K562 (cell line): ENCODE data around the gene TUBA4B. TPM values are rescaled to one million over a fixed set of nuclear protein-coding genes. Genes with fewer than 3 reads are reported as not detected.

Experiments
- HINFP ChIP-seq: fragments of 450-650 bp; conservative IDR thresholded peaks from 2 replicates; pipeline ENCODE4 v1.6.1; 2016; ENCODE audit warnings: missing genetic modification characterization, low read depth, mild to moderate bottlenecking, control low read depth, missing compliant biosample characterization
- NBN ChIP-seq: fragments of 450-650 bp; IDR thresholded peaks from 2 replicates; pipeline ENCODE4 v1.6.1; 2016; ENCODE audit warnings: low read depth, mild to moderate bottlenecking
- REST ChIP-seq, 2 experiments: fragments of 450-650 bp; formaldehyde crosslinking in 1 of 2; IDR thresholded peaks; 2 replicates each; pipeline versions ENCODE4 v1.4.0 to v1.6.1; 2014 to 2020; ENCODE audit warnings: mild to moderate bottlenecking in 2 of 2, borderline replicate concordance in 1 of 2, low read depth in 1 of 2
- SETDB1 ChIP-seq: IDR thresholded peaks from one replicate; pipeline ENCODE4 v1.6.1; 2012; ENCODE audit warnings: low read length, control low read depth, inconsistent platforms
- polyA plus RNA-seq, 8 experiments: library from polyadenylated mRNA; depleted of rRNA in 4 of 8; stranded (reverse) in 5 of 8; unstranded in 3 of 8; fragments of >200 nt; fragmentation: Nextera tagmentation in 2 of 8; fragmentation: Illumina TruSeq in 1 of 8; extraction: Ambion mirVana in 2 of 8; extraction: Trizol in 1 of 8; gene quantifications; 2 replicates each; pipeline versions ENCODE4 v1.2.1 to v1.2.3, GENCODE V29; 2011 to 2014; ENCODE audit warnings: inconsistent platforms in 1 of 8, missing spikeins in 1 of 8
- total RNA-seq, 7 experiments: library from RNA; depleted of rRNA in 6 of 7; stranded (reverse); fragments of >200 nt in 6 of 7; fragmentation: Illumina TruSeq in 2 of 7; extraction: Trizol in 2 of 7; gene quantifications; 2 replicates each; pipeline versions ENCODE4 v1.2.1 to v1.2.3, GENCODE V29; 2011 to 2021; ENCODE audit warnings: low replicate concordance in 1 of 7
- TF ChIP-seq, protein P1 (sequence below): fragments of 200-600 bp; sonication (generic); IDR thresholded peaks from one replicate; pipeline ENCODE4 v1.6.1; 2012; ENCODE audit warnings: mild to moderate bottlenecking, low read depth, low read length, inconsistent platforms

The TUBA4B gene
- total and polyA plus RNA-seq, 9 of the 15 experiments (the other 6 are each of a cell fraction or from before 2014, with no cell fraction given): 0.04 TPM; not detected in 8

- TF ChIP-seq, protein P1, sequence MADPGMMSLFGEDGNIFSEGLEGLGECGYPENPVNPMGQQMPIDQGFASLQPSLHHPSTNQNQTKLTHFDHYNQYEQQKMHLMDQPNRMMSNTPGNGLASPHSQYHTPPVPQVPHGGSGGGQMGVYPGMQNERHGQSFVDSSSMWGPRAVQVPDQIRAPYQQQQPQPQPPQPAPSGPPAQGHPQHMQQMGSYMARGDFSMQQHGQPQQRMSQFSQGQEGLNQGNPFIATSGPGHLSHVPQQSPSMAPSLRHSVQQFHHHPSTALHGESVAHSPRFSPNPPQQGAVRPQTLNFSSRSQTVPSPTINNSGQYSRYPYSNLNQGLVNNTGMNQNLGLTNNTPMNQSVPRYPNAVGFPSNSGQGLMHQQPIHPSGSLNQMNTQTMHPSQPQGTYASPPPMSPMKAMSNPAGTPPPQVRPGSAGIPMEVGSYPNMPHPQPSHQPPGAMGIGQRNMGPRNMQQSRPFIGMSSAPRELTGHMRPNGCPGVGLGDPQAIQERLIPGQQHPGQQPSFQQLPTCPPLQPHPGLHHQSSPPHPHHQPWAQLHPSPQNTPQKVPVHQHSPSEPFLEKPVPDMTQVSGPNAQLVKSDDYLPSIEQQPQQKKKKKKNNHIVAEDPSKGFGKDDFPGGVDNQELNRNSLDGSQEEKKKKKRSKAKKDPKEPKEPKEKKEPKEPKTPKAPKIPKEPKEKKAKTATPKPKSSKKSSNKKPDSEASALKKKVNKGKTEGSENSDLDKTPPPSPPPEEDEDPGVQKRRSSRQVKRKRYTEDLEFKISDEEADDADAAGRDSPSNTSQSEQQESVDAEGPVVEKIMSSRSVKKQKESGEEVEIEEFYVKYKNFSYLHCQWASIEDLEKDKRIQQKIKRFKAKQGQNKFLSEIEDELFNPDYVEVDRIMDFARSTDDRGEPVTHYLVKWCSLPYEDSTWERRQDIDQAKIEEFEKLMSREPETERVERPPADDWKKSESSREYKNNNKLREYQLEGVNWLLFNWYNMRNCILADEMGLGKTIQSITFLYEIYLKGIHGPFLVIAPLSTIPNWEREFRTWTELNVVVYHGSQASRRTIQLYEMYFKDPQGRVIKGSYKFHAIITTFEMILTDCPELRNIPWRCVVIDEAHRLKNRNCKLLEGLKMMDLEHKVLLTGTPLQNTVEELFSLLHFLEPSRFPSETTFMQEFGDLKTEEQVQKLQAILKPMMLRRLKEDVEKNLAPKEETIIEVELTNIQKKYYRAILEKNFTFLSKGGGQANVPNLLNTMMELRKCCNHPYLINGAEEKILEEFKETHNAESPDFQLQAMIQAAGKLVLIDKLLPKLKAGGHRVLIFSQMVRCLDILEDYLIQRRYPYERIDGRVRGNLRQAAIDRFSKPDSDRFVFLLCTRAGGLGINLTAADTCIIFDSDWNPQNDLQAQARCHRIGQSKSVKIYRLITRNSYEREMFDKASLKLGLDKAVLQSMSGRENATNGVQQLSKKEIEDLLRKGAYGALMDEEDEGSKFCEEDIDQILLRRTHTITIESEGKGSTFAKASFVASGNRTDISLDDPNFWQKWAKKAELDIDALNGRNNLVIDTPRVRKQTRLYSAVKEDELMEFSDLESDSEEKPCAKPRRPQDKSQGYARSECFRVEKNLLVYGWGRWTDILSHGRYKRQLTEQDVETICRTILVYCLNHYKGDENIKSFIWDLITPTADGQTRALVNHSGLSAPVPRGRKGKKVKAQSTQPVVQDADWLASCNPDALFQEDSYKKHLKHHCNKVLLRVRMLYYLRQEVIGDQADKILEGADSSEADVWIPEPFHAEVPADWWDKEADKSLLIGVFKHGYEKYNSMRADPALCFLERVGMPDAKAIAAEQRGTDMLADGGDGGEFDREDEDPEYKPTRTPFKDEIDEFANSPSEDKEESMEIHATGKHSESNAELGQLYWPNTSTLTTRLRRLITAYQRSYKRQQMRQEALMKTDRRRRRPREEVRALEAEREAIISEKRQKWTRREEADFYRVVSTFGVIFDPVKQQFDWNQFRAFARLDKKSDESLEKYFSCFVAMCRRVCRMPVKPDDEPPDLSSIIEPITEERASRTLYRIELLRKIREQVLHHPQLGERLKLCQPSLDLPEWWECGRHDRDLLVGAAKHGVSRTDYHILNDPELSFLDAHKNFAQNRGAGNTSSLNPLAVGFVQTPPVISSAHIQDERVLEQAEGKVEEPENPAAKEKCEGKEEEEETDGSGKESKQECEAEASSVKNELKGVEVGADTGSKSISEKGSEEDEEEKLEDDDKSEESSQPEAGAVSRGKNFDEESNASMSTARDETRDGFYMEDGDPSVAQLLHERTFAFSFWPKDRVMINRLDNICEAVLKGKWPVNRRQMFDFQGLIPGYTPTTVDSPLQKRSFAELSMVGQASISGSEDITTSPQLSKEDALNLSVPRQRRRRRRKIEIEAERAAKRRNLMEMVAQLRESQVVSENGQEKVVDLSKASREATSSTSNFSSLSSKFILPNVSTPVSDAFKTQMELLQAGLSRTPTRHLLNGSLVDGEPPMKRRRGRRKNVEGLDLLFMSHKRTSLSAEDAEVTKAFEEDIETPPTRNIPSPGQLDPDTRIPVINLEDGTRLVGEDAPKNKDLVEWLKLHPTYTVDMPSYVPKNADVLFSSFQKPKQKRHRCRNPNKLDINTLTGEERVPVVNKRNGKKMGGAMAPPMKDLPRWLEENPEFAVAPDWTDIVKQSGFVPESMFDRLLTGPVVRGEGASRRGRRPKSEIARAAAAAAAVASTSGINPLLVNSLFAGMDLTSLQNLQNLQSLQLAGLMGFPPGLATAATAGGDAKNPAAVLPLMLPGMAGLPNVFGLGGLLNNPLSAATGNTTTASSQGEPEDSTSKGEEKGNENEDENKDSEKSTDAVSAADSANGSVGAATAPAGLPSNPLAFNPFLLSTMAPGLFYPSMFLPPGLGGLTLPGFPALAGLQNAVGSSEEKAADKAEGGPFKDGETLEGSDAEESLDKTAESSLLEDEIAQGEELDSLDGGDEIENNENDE: no peak
- no peak for TF ChIP-seq REST (IDR thresholded peaks at IDR 0.05; ENCODE audit: borderline replicate concordance)
- no peak for TF ChIP-seq REST (CRISPR knock-in tag; IDR thresholded peaks at IDR 0.05; ENCODE audit: low read depth)
- no peak for TF ChIP-seq HINFP (tag)
- TF ChIP-seq NBN: no peak
- TF ChIP-seq SETDB1: no peak
Measured at GRCh38 chr2:219272356-219272755, 19.3 kb downstream of the TUBA4B start (continued).
